Measurements from ENCODE around the gene MTG2.

The MTG2 gene

DNA sequence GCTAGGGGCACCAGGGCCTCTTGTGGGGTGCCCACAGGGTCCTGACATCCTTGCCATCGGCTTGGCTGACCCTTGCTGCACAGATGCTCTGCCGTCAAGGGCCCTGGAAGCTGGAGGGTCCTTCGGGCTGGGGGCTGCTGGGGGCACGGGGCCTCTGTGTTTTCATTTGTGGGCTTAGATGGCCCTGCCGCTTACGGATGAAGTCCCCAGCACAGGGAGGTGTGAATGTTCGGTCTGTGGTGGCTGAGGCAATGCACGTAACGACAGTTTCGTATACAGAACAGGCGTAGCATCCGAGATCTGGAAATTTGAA is 24.8 kb upstream of the MTG2 start:
- H3K9ac ChIP-seq (ENCODE audit: low read length) = no peak overlapping the region
- H3K4me3 ChIP-seq (ENCODE audit: low read length) = no peak overlapping the region
- no peak for DNase-seq (ENCODE audit: low read depth)
- H3K4me1 ChIP-seq (ENCODE audit: control insufficient read depth, insufficient read depth, low read length) = no peaks in the 10 kb centered on the region
- H3K36me3 ChIP-seq (ENCODE audit: control insufficient read depth, insufficient read depth, low read length, severe bottlenecking) = peaks cover 24% of the 10 kb centered on the region
- no peaks in the 10 kb centered on the region for H3K9me3 ChIP-seq (ENCODE audit: control insufficient read depth, low read length)
- H3K27me3 ChIP-seq (replicated peaks; ENCODE audit: control insufficient read depth, insufficient read depth, low read length) = no peaks in the 10 kb centered on the region

GRCh38 chr20:62158541-62158940 is 24.3 kb upstream of the MTG2 start:
- Histone ChIP-seq H3K36me3 (ENCODE audit: control insufficient read depth, insufficient read depth, low read length, severe bottlenecking) (peaks cover 20% of the 10 kb centered on the region), H3K4me3 (ENCODE audit: low read length) (no peak overlapping the region), H3K9ac (ENCODE audit: low read length) (no peak overlapping the region), H3K9me3 (ENCODE audit: control insufficient read depth, low read length) (no peaks in the 10 kb centered on the region), H3K27me3 (replicated peaks; ENCODE audit: control insufficient read depth, insufficient read depth, low read length) (no peaks in the 10 kb centered on the region), H3K4me1 (ENCODE audit: control insufficient read depth, insufficient read depth, low read length) (no peaks in the 10 kb centered on the region)
- DNase-seq (ENCODE audit: low read depth) = no peak

DNA sequence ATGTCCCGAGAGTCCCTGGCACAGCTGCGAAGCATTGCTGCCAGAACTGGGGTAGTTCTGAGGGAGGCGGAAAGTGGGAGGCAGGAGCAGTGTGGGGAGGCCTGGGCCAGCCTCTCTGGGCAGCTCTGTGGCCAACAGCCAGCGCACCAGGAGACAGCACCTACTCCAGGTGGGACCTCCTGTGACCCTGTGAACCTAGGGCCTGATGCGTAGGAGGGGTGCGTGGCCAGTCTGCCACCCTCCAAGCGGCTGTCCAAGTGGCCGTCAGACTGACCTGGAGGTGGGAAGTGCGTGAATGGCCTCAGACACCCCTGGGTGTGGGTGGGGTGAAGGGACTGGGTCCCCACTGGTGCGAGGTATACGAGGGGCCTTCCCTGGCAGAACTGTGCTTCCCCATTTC is 23.8 kb upstream of the MTG2 start:
- no peaks in the 10 kb centered on the region for H3K27me3 ChIP-seq (replicated peaks; ENCODE audit: control insufficient read depth, insufficient read depth, low read length)
- no peak for DNase-seq (ENCODE audit: low read depth)
- peaks cover 24% of the 10 kb centered on the region for H3K36me3 ChIP-seq (ENCODE audit: control insufficient read depth, insufficient read depth, low read length, severe bottlenecking)
- H3K4me1 ChIP-seq (ENCODE audit: control insufficient read depth, insufficient read depth, low read length) = no peaks in the 10 kb centered on the region
- H3K4me3 ChIP-seq (ENCODE audit: low read length) = no peak overlapping the region
- H3K9me3 ChIP-seq (ENCODE audit: control insufficient read depth, low read length) = no peaks in the 10 kb centered on the region
- H3K9ac ChIP-seq (ENCODE audit: low read length) = no peak overlapping the region

DNA sequence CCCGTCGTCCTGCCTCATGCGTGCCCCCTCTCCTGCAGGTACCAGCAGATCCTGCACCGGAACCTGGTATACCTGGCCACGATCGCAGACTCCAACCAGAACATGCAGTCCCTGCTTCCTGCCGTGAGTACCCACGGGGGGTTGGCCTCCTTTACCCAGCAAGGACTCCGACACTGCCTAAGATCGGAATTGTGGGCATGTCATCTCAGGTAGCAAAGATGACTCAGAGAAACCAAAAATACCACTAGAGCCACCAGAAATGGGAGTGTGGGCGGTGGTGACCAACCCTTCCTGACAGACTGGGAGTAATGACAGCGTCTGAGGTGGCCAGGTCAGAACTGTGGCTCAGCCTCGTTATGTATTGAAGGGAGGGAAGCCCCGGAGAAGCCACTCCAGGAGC is 23.0 kb upstream of the MTG2 start:
- DNase-seq (ENCODE audit: low read depth) = no peak
- H3K27me3 ChIP-seq (replicated peaks; ENCODE audit: control insufficient read depth, insufficient read depth, low read length) = no peaks in the 10 kb centered on the region
- H3K4me3 ChIP-seq (ENCODE audit: low read length) = no peak overlapping the region
- no peak overlapping the region for H3K9ac ChIP-seq (ENCODE audit: low read length)
- H3K9me3 ChIP-seq (ENCODE audit: control insufficient read depth, low read length) = no peaks in the 10 kb centered on the region
- no peaks in the 10 kb centered on the region for H3K4me1 ChIP-seq (ENCODE audit: control insufficient read depth, insufficient read depth, low read length)
- H3K36me3 ChIP-seq (ENCODE audit: control insufficient read depth, insufficient read depth, low read length, severe bottlenecking) = peaks cover 27% of the 10 kb centered on the region

GRCh38 chr20:62160253-62160652 is 22.6 kb upstream of the MTG2 start:
- Histone ChIP-seq H3K36me3 (ENCODE audit: control insufficient read depth, insufficient read depth, low read length, severe bottlenecking) (peaks cover 31% of the 10 kb centered on the region), H3K9me3 (ENCODE audit: control insufficient read depth, low read length) (no peaks in the 10 kb centered on the region)

GRCh38 chr20:62160876-62161275 is 22.0 kb upstream of the MTG2 start:
- Histone ChIP-seq H3K36me3 (ENCODE audit: control insufficient read depth, insufficient read depth, low read length, severe bottlenecking) (peaks cover 34% of the 10 kb centered on the region), H3K4me1 (ENCODE audit: control insufficient read depth, insufficient read depth, low read length) (peaks cover 2% of the 10 kb centered on the region), H3K9me3 (ENCODE audit: control insufficient read depth, low read length) (no peaks in the 10 kb centered on the region), H3K4me3 (ENCODE audit: low read length) (no peak overlapping the region), H3K27me3 (replicated peaks; ENCODE audit: control insufficient read depth, insufficient read depth, low read length) (no peaks in the 10 kb centered on the region), H3K9ac (ENCODE audit: low read length) (no peak overlapping the region)
- DNase-seq (ENCODE audit: low read depth) = no peak

More at GRCh38 chr20:62160253-62160652, 22.6 kb upstream of the MTG2 start:
- Histone ChIP-seq H3K9ac (ENCODE audit: low read length) (no peak overlapping the region), H3K27me3 (replicated peaks; ENCODE audit: control insufficient read depth, insufficient read depth, low read length) (no peaks in the 10 kb centered on the region), H3K4me1 (ENCODE audit: control insufficient read depth, insufficient read depth, low read length) (no peaks in the 10 kb centered on the region), H3K4me3 (ENCODE audit: low read length) (no peak overlapping the region)
- no peak for DNase-seq (ENCODE audit: low read depth)

GRCh38 chr20:62161347-62161746 is 21.5 kb upstream of the MTG2 start:
- H3K4me3 ChIP-seq (ENCODE audit: low read length) = no peak overlapping the region
- no peaks in the 10 kb centered on the region for H3K27me3 ChIP-seq (replicated peaks; ENCODE audit: control insufficient read depth, insufficient read depth, low read length)
- H3K4me1 ChIP-seq (ENCODE audit: control insufficient read depth, insufficient read depth, low read length) = peaks cover 7% of the 10 kb centered on the region
- H3K9ac ChIP-seq (ENCODE audit: low read length) = no peak overlapping the region
- no peak for DNase-seq (ENCODE audit: low read depth)
- H3K36me3 ChIP-seq (ENCODE audit: control insufficient read depth, insufficient read depth, low read length, severe bottlenecking) = peaks cover 34% of the 10 kb centered on the region
- H3K9me3 ChIP-seq (ENCODE audit: control insufficient read depth, low read length) = no peaks in the 10 kb centered on the region

- H3K36me3 ChIP-seq (ENCODE audit: control insufficient read depth, insufficient read depth, low read length, severe bottlenecking) = peaks cover 34% of the 10 kb centered on the region
Measured at GRCh38 chr20:62162765-62163484, 19.9 kb upstream of the MTG2 start.

GRCh38 chr20:62163485-62163865 is 19.4 kb upstream of the MTG2 start:
- H3K36me3 ChIP-seq (ENCODE audit: control insufficient read depth, insufficient read depth, low read length, severe bottlenecking) = peaks cover 40% of the 10 kb centered on the region
- no peak for DNase-seq (ENCODE audit: low read depth)
- H3K4me1 ChIP-seq (ENCODE audit: control insufficient read depth, insufficient read depth, low read length) = peaks cover 8% of the 10 kb centered on the region
- H3K4me3 ChIP-seq (ENCODE audit: low read length) = no peak overlapping the region
- no peak overlapping the region for H3K9ac ChIP-seq (ENCODE audit: low read length)
- no peaks in the 10 kb centered on the region for H3K27me3 ChIP-seq (replicated peaks; ENCODE audit: control insufficient read depth, insufficient read depth, low read length)
- no peaks in the 10 kb centered on the region for H3K9me3 ChIP-seq (ENCODE audit: control insufficient read depth, low read length)

More at GRCh38 chr20:62162765-62163484, 19.9 kb upstream of the MTG2 start:
- no peaks in the 10 kb centered on the region for H3K27me3 ChIP-seq (replicated peaks; ENCODE audit: control insufficient read depth, insufficient read depth, low read length)
- H3K4me1 ChIP-seq (ENCODE audit: control insufficient read depth, insufficient read depth, low read length) = peaks cover 8% of the 10 kb centered on the region
- no peak overlapping the region for H3K9ac ChIP-seq (ENCODE audit: low read length)
- no peak for DNase-seq (ENCODE audit: low read depth)
- no peaks in the 10 kb centered on the region for H3K9me3 ChIP-seq (ENCODE audit: control insufficient read depth, low read length)
- no peak overlapping the region for H3K4me3 ChIP-seq (ENCODE audit: low read length)

GRCh38 chr20:62163986-62164762 is 18.7 kb upstream of the MTG2 start:
- no peak for DNase-seq (ENCODE audit: low read depth)
- no peak overlapping the region for H3K9ac ChIP-seq (ENCODE audit: low read length)
- no peaks in the 10 kb centered on the region for H3K27me3 ChIP-seq (replicated peaks; ENCODE audit: control insufficient read depth, insufficient read depth, low read length)
- H3K36me3 ChIP-seq (ENCODE audit: control insufficient read depth, insufficient read depth, low read length, severe bottlenecking) = peaks cover 46% of the 10 kb centered on the region
- H3K4me3 ChIP-seq (ENCODE audit: low read length) = no peak overlapping the region
- H3K4me1 ChIP-seq (ENCODE audit: control insufficient read depth, insufficient read depth, low read length) = peaks cover 8% of the 10 kb centered on the region
- no peaks in the 10 kb centered on the region for H3K9me3 ChIP-seq (ENCODE audit: control insufficient read depth, low read length)

- peaks cover 8% of the 10 kb centered on the region for H3K4me1 ChIP-seq (ENCODE audit: control insufficient read depth, insufficient read depth, low read length)
- H3K9ac ChIP-seq (ENCODE audit: low read length) = no peak overlapping the region
- H3K4me3 ChIP-seq (ENCODE audit: low read length) = no peak overlapping the region
- no peak for DNase-seq (ENCODE audit: low read depth)
- no peaks in the 10 kb centered on the region for H3K9me3 ChIP-seq (ENCODE audit: control insufficient read depth, low read length)
- no peaks in the 10 kb centered on the region for H3K27me3 ChIP-seq (replicated peaks; ENCODE audit: control insufficient read depth, insufficient read depth, low read length)
- peaks cover 53% of the 10 kb centered on the region for H3K36me3 ChIP-seq (ENCODE audit: control insufficient read depth, insufficient read depth, low read length, severe bottlenecking)
Measured at GRCh38 chr20:62164879-62165761, 17.7 kb upstream of the MTG2 start.

Measured in adipocyte (in vitro differentiated cells).